ENCODE results near the gene CD80. TPM values are rescaled to one million over a fixed set of nuclear protein-coding genes. Genes with fewer than 3 reads are reported as not detected.

The CD80 gene
- total RNA-seq = under 1 TPM in 1 of 2 donors, not detected in 1; 0.20 TPM
- not detected for polyA plus RNA-seq (ENCODE audit: insufficient read length in 2 of 2)
- long read RNA-seq, donor 1 = 0 reads
- long read RNA-seq, donor 2 = 0 reads
- long read RNA-seq, donor 3 = 0 reads
- long read RNA-seq, donor 4 = 0 reads

- no peaks in the 10 kb centered on the region for H3K27me3 ChIP-seq (ENCODE audit: control insufficient read depth, insufficient read depth, low read length)
- H3K27ac ChIP-seq (ENCODE audit: low read depth, low read length) = no peak within 1 kb of the TSS
- peaks cover 1% of the 10 kb centered on the region for H3K9me3 ChIP-seq (ENCODE audit: control insufficient read depth, insufficient read depth, low read length)
- no peaks in the 10 kb centered on the region for H3K4me1 ChIP-seq (ENCODE audit: control insufficient read depth, insufficient read depth, low read length)
- H3K36me3 ChIP-seq (ENCODE audit: control insufficient read depth, insufficient read depth, low read length) = no peaks in the 10 kb centered on the region
- H3K4me3 ChIP-seq (ENCODE audit: low read depth, low read length) = no peak within 1 kb of the TSS
- 80% methylated on average over 1 of the region's 7 CpGs for WGBS (ENCODE audit: insufficient coverage)
- no peak for DNase-seq (ENCODE audit: low read depth in 4 of 6, low spot score in 6 of 6)
These were observed at the start of gene CD80 for GRCh38 chr3:119559441-119559963. CD80 (minus strand) TSS chr3:119559614; CDS start chr3:119557728, 1,886 bp downstream.

GRCh38 chr3:119608405-119609000, 49.1 kb upstream of the CD80 start:
- 83% methylated on average over 1 of the region's 6 CpGs for WGBS (ENCODE audit: insufficient coverage)
- peak in 2 of 6 donors; percentile 26 to 63 for DNase-seq (ENCODE audit: low read depth in 4 of 6, low spot score in 6 of 6)
- H3K9me3 ChIP-seq (ENCODE audit: control insufficient read depth, insufficient read depth, low read length) = no peaks in the 10 kb centered on the region
- H3K27ac ChIP-seq (ENCODE audit: low read depth, low read length) = no peak overlapping the region
- H3K36me3 ChIP-seq (ENCODE audit: control insufficient read depth, insufficient read depth, low read length) = no peaks in the 10 kb centered on the region
- H3K4me1 ChIP-seq (ENCODE audit: control insufficient read depth, insufficient read depth, low read length) = no peaks in the 10 kb centered on the region
- no peak overlapping the region for H3K4me3 ChIP-seq (ENCODE audit: low read depth, low read length)
- H3K27me3 ChIP-seq (ENCODE audit: control insufficient read depth, insufficient read depth, low read length) = no peaks in the 10 kb centered on the region

GRCh38 chr3:119604878-119605277, 45.5 kb upstream of the CD80 start:
- no peaks in the 10 kb centered on the region for H3K36me3 ChIP-seq (ENCODE audit: control insufficient read depth, insufficient read depth, low read length)
- no peak overlapping the region for H3K27ac ChIP-seq (ENCODE audit: low read depth, low read length)
- WGBS (ENCODE audit: insufficient coverage) = 100% methylated on average over 1 of the region's 1 CpG
- no peaks in the 10 kb centered on the region for H3K4me1 ChIP-seq (ENCODE audit: control insufficient read depth, insufficient read depth, low read length)
- H3K9me3 ChIP-seq (ENCODE audit: control insufficient read depth, insufficient read depth, low read length) = no peaks in the 10 kb centered on the region
- DNase-seq (ENCODE audit: low read depth in 4 of 6, low spot score in 6 of 6) = no peak
- H3K27me3 ChIP-seq (ENCODE audit: control insufficient read depth, insufficient read depth, low read length) = no peaks in the 10 kb centered on the region
- no peak overlapping the region for H3K4me3 ChIP-seq (ENCODE audit: low read depth, low read length)

- Histone ChIP-seq H3K36me3 (ENCODE audit: control insufficient read depth, insufficient read depth, low read length) (no peaks in the 10 kb centered on the region), H3K4me1 (ENCODE audit: control insufficient read depth, insufficient read depth, low read length) (no peaks in the 10 kb centered on the region), H3K27ac (ENCODE audit: low read depth, low read length) (no peak overlapping the region), H3K4me3 (ENCODE audit: low read depth, low read length) (no peak overlapping the region), H3K9me3 (ENCODE audit: control insufficient read depth, insufficient read depth, low read length) (no peaks in the 10 kb centered on the region), H3K27me3 (ENCODE audit: control insufficient read depth, insufficient read depth, low read length) (no peaks in the 10 kb centered on the region)
- 92% methylated on average over 1 of the region's 1 CpG for WGBS (ENCODE audit: insufficient coverage)
- no peak for DNase-seq (ENCODE audit: low read depth in 4 of 6, low spot score in 6 of 6)
These were observed 43.3 kb upstream of the CD80 start for GRCh38 chr3:119602676-119603075.

- no peak for DNase-seq (ENCODE audit: low read depth in 4 of 6, low spot score in 6 of 6)
- WGBS (ENCODE audit: insufficient coverage) = 86% methylated on average over 2 of the region's 3 CpGs
- H3K27me3 ChIP-seq (ENCODE audit: control insufficient read depth, insufficient read depth, low read length) = no peaks in the 10 kb centered on the region
- no peaks in the 10 kb centered on the region for H3K36me3 ChIP-seq (ENCODE audit: control insufficient read depth, insufficient read depth, low read length)
- no peaks in the 10 kb centered on the region for H3K4me1 ChIP-seq (ENCODE audit: control insufficient read depth, insufficient read depth, low read length)
- no peaks in the 10 kb centered on the region for H3K9me3 ChIP-seq (ENCODE audit: control insufficient read depth, insufficient read depth, low read length)
- H3K4me3 ChIP-seq (ENCODE audit: low read depth, low read length) = no peak overlapping the region
- no peak overlapping the region for H3K27ac ChIP-seq (ENCODE audit: low read depth, low read length)
These were observed 41.7 kb upstream of the CD80 start for GRCh38 chr3:119601154-119601553.

GRCh38 chr3:119600732-119601131, 41.3 kb upstream of the CD80 start:
- no peak overlapping the region for H3K27ac ChIP-seq (ENCODE audit: low read depth, low read length)
- no peaks in the 10 kb centered on the region for H3K4me1 ChIP-seq (ENCODE audit: control insufficient read depth, insufficient read depth, low read length)
- H3K9me3 ChIP-seq (ENCODE audit: control insufficient read depth, insufficient read depth, low read length) = no peaks in the 10 kb centered on the region
- DNase-seq (ENCODE audit: low read depth in 4 of 6, low spot score in 6 of 6) = no peak
- no peaks in the 10 kb centered on the region for H3K36me3 ChIP-seq (ENCODE audit: control insufficient read depth, insufficient read depth, low read length)
- H3K27me3 ChIP-seq (ENCODE audit: control insufficient read depth, insufficient read depth, low read length) = no peaks in the 10 kb centered on the region
- no peak overlapping the region for H3K4me3 ChIP-seq (ENCODE audit: low read depth, low read length)
- WGBS (ENCODE audit: insufficient coverage) = 44% methylated on average over 5 of the region's 5 CpGs

GRCh38 chr3:119599558-119600174, 40.3 kb upstream of the CD80 start:
- H3K4me1 ChIP-seq (ENCODE audit: control insufficient read depth, insufficient read depth, low read length) = no peaks in the 10 kb centered on the region
- H3K36me3 ChIP-seq (ENCODE audit: control insufficient read depth, insufficient read depth, low read length) = no peaks in the 10 kb centered on the region
- DNase-seq (ENCODE audit: low read depth in 4 of 6, low spot score in 6 of 6) = no peak
- H3K27ac ChIP-seq (ENCODE audit: low read depth, low read length) = no peak overlapping the region
- H3K4me3 ChIP-seq (ENCODE audit: low read depth, low read length) = no peak overlapping the region
- no peaks in the 10 kb centered on the region for H3K9me3 ChIP-seq (ENCODE audit: control insufficient read depth, insufficient read depth, low read length)
- H3K27me3 ChIP-seq (ENCODE audit: control insufficient read depth, insufficient read depth, low read length) = no peaks in the 10 kb centered on the region
- 96% methylated on average over 5 of the region's 6 CpGs for WGBS (ENCODE audit: insufficient coverage)

GRCh38 chr3:119598410-119599098, 39.1 kb upstream of the CD80 start:
- no peaks in the 10 kb centered on the region for H3K9me3 ChIP-seq (ENCODE audit: control insufficient read depth, insufficient read depth, low read length)
- no peak overlapping the region for H3K27ac ChIP-seq (ENCODE audit: low read depth, low read length)
- H3K4me1 ChIP-seq (ENCODE audit: control insufficient read depth, insufficient read depth, low read length) = no peaks in the 10 kb centered on the region
- no peaks in the 10 kb centered on the region for H3K27me3 ChIP-seq (ENCODE audit: control insufficient read depth, insufficient read depth, low read length)
- no peaks in the 10 kb centered on the region for H3K36me3 ChIP-seq (ENCODE audit: control insufficient read depth, insufficient read depth, low read length)
- H3K4me3 ChIP-seq (ENCODE audit: low read depth, low read length) = no peak overlapping the region
- DNase-seq (ENCODE audit: low read depth in 4 of 6, low spot score in 6 of 6) = no peak
- 100% methylated on average over 1 of the region's 1 CpG for WGBS (ENCODE audit: insufficient coverage)

- Histone ChIP-seq H3K9me3 (ENCODE audit: control insufficient read depth, insufficient read depth, low read length) (no peaks in the 10 kb centered on the region), H3K36me3 (ENCODE audit: control insufficient read depth, insufficient read depth, low read length) (no peaks in the 10 kb centered on the region), H3K4me1 (ENCODE audit: control insufficient read depth, insufficient read depth, low read length) (no peaks in the 10 kb centered on the region), H3K27ac (ENCODE audit: low read depth, low read length) (no peak within 1 kb of the TSS), H3K27me3 (ENCODE audit: control insufficient read depth, insufficient read depth, low read length) (no peaks in the 10 kb centered on the region), H3K4me3 (ENCODE audit: low read depth, low read length) (no peak within 1 kb of the TSS)
- DNase-seq (ENCODE audit: low read depth in 4 of 6, low spot score in 6 of 6) = no peak
- 20% methylated on average over 1 of the region's 7 CpGs for WGBS (ENCODE audit: insufficient coverage)
These were observed 38.3 kb upstream of the CD80 start, which contains the start of gene PLA1A for GRCh38 chr3:119597548-119598288. PLA1A (plus strand) TSS chr3:119597885; CDS start chr3:119597914, 29 bp downstream.

Data from spinal cord (tissue), 10 donors.